IMR-90 (cell line): ENCODE data around the gene TRAPPC5. TPM values are rescaled to one million over a fixed set of nuclear protein-coding genes. Genes with fewer than 3 reads are reported as not detected.

Source experiments
- ATAC-seq: fragments of 200-7000 bp; cut with Tn5 transposase; 2 replicates; pipeline ENCODE4 v1.9.1; 2020; ENCODE audit warnings: low read depth, mild to moderate bottlenecking, moderate library complexity
- BruUV-seq: library from RNA; stranded (reverse); fragments of 400-500 nt; replicated peaks from 2 replicates; lab custom pipeline; 2021; lab: Mats Ljungman, UMichigan
- CTCF ChIA-PET: fragments of 300-600 bp; formaldehyde crosslinking; extraction: SDS; loops from one replicate; lab custom pipeline; 2021; ENCODE audit warnings: antibody characterized with exemption; lab: Yijun Ruan, JAX
- POLR2A ChIA-PET: fragments of 300-600 bp; sonication (Branson Sonifier 250); formaldehyde crosslinking; loops from one replicate; lab custom pipeline; 2022; ENCODE audit warnings: antibody characterized with exemption; ENCODE audit not compliant: unreplicated experiment; lab: Charles Lee
- DNase-seq: peaks from one replicate; pipeline ENCODE4 v3.0.0; 2013
- H2AFZ ChIP-seq: replicated peaks from 2 replicates; pipeline ENCODE3; 2013; ENCODE audit warnings: low read length, mild to moderate bottlenecking; ENCODE audit not compliant: poor library complexity
- H2AK5ac ChIP-seq: 2 replicates; pipeline ENCODE4 v1.6.1; 2013; ENCODE audit warnings: low read depth, low read length, inconsistent platforms
- H2AK9ac ChIP-seq: replicated peaks from 2 replicates; pipeline ENCODE3; 2013; ENCODE audit warnings: mild to moderate bottlenecking, low read depth, low read length, moderate library complexity; ENCODE audit not compliant: poor library complexity
- H2BK120ac ChIP-seq: 2 replicates; pipeline ENCODE4 v1.6.1; 2013; ENCODE audit warnings: low read depth, low read length, inconsistent platforms
- H2BK15ac ChIP-seq: 3 replicates; pipeline ENCODE4 v1.6.1; 2013; ENCODE audit warnings: low read depth, low read length, inconsistent platforms
- H2BK20ac ChIP-seq: 2 replicates; pipeline ENCODE4 v1.6.1; 2013; ENCODE audit warnings: low read depth, mild to moderate bottlenecking, inconsistent platforms, low read length, moderate library complexity
- H2BK5ac ChIP-seq: 2 replicates; pipeline ENCODE4 v1.6.1; 2013; ENCODE audit warnings: mild to moderate bottlenecking, low read depth, low read length, inconsistent platforms; ENCODE audit not compliant: poor library complexity, severe bottlenecking
- H3K14ac ChIP-seq: replicated peaks from 2 replicates; pipeline ENCODE4 v1.6.1; 2013; ENCODE audit warnings: low read depth, low read length, inconsistent platforms
- H3K18ac ChIP-seq: 2 replicates; pipeline ENCODE4 v1.6.1; 2013; ENCODE audit warnings: low read depth, low read length, control low read depth
- H3K23ac ChIP-seq: 2 replicates; pipeline ENCODE4 v1.6.1; 2013; ENCODE audit warnings: low read depth, low read length, inconsistent platforms
- H3K27ac ChIP-seq: 2 replicates; pipeline ENCODE4 v1.5.1; 2013; ENCODE audit warnings: mild to moderate bottlenecking, control low read depth, low read length; ENCODE audit not compliant: insufficient read depth
- H3K27me3 ChIP-seq: 2 replicates; pipeline ENCODE4 v1.6.1; 2013; ENCODE audit warnings: low read length; ENCODE audit not compliant: control insufficient read depth, insufficient read depth
- H3K36me3 ChIP-seq: 2 replicates; pipeline ENCODE4 v1.6.1; 2013; ENCODE audit warnings: low read length, mixed read lengths; ENCODE audit not compliant: control insufficient read depth, insufficient read depth
- H3K4ac ChIP-seq: 2 replicates; pipeline ENCODE4 v1.6.1; 2013; ENCODE audit warnings: low read depth, low read length, inconsistent platforms
- H3K4me1 ChIP-seq: 2 replicates; pipeline ENCODE4 v1.6.1; 2013; ENCODE audit warnings: low read length, mixed read lengths; ENCODE audit not compliant: control insufficient read depth, insufficient read depth
- H3K4me2 ChIP-seq: 2 replicates; pipeline ENCODE4 v1.6.1; 2013; ENCODE audit warnings: low read depth, mild to moderate bottlenecking, control low read depth, low read length, moderate library complexity
- H3K4me3 ChIP-seq: 2 replicates; pipeline ENCODE4 v1.5.1; 2013; ENCODE audit warnings: low read depth, mild to moderate bottlenecking, control low read depth, low read length, moderate library complexity; ENCODE audit not compliant: insufficient read depth
- H3K56ac ChIP-seq: 2 replicates; pipeline ENCODE4 v1.6.1; 2013; ENCODE audit warnings: low read length, inconsistent platforms; ENCODE audit not compliant: insufficient read depth; ENCODE audit errors: extremely low read depth
- H3K79me1 ChIP-seq, 2 experiments: 2 replicates each; pipeline ENCODE4 v1.6.1; 2013; ENCODE audit warnings: low read length in 2 of 2, inconsistent platforms in 1 of 2, low read depth in 1 of 2
- H3K9ac ChIP-seq: 2 replicates; pipeline ENCODE4 v1.6.1; 2013; ENCODE audit warnings: low read depth, low read length, control low read depth
- H3K9me1 ChIP-seq: 2 replicates; pipeline ENCODE4 v1.6.1; 2013; ENCODE audit warnings: low read length, inconsistent platforms; ENCODE audit not compliant: insufficient read depth
- H3K9me3 ChIP-seq: 2 replicates; pipeline ENCODE4 v1.6.1; 2013; ENCODE audit warnings: low read length; ENCODE audit not compliant: control insufficient read depth, insufficient read depth
- H4K20me1 ChIP-seq: 2 replicates; pipeline ENCODE4 v1.6.1; 2013; ENCODE audit warnings: low read length, inconsistent platforms; ENCODE audit not compliant: insufficient read depth
- H4K5ac ChIP-seq: 2 replicates; pipeline ENCODE4 v1.6.1; 2013; ENCODE audit warnings: mild to moderate bottlenecking, low read depth, low read length, control low read depth
- H4K8ac ChIP-seq, 2 experiments: 2 replicates each; pipeline ENCODE4 v1.6.1; 2013; ENCODE audit warnings: low read depth in 2 of 2, low read length in 2 of 2, control low read depth in 1 of 2, inconsistent platforms in 1 of 2
- H4K91ac ChIP-seq: 2 replicates; pipeline ENCODE4 v1.6.1; 2013; ENCODE audit warnings: low read depth, low read length, inconsistent platforms; ENCODE audit not compliant: insufficient read depth
- BHLHE40 ChIP-seq: fragments of 150-350 bp; IDR thresholded peaks from 2 replicates; pipeline ENCODE4 v1.6.1; 2016; ENCODE audit warnings: mild to moderate bottlenecking, low read depth, low read length
- CEBPB ChIP-seq: IDR thresholded peaks from 2 replicates; pipeline ENCODE4 v1.6.1; 2012; ENCODE audit warnings: low read depth, low read length, improper control_type of control experiment
- CHD1 ChIP-seq: IDR thresholded peaks from 2 replicates; pipeline ENCODE4 v1.6.1; 2012; ENCODE audit warnings: low read depth, low read length, improper control_type of control experiment
- CTCF ChIP-seq: conservative IDR thresholded peaks from 2 replicates; pipeline ENCODE4 v1.5.1; 2012; ENCODE audit warnings: mild to moderate bottlenecking, low read depth, low read length, improper control_type of control experiment
- ELK1 ChIP-seq: fragments of 150-350 bp; IDR thresholded peaks from 2 replicates; pipeline ENCODE4 v1.6.1; 2016; ENCODE audit warnings: low read depth, mild to moderate bottlenecking, low read length, moderate library complexity, borderline replicate concordance
- FOS ChIP-seq: fragments of 150-350 bp; IDR thresholded peaks from 2 replicates; pipeline ENCODE4 v1.6.1; 2016; ENCODE audit warnings: low read depth, low read length
- MAFK ChIP-seq: IDR thresholded peaks from 2 replicates; pipeline ENCODE4 v1.6.1; 2012; ENCODE audit warnings: low read depth, low read length, improper control_type of control experiment
- MAZ ChIP-seq: IDR thresholded peaks from 2 replicates; pipeline ENCODE4 v1.6.1; 2012; ENCODE audit warnings: low read depth, mild to moderate bottlenecking, low read length, improper control_type of control experiment, moderate library complexity, borderline replicate concordance
- MXI1 ChIP-seq: IDR thresholded peaks from 2 replicates; pipeline ENCODE4 v1.6.1; 2012; ENCODE audit warnings: low read depth, mild to moderate bottlenecking, low read length, moderate library complexity, borderline replicate concordance
- NFE2L2 ChIP-seq: fragments of 150-350 bp; IDR thresholded peaks from 2 replicates; pipeline ENCODE4 v1.6.1; 2016; ENCODE audit warnings: low read depth, mild to moderate bottlenecking, low read length
- POLR2A ChIP-seq: IDR thresholded peaks from 2 replicates; pipeline ENCODE4 v1.6.1; 2012; ENCODE audit warnings: mild to moderate bottlenecking, low read depth, low read length
- RAD21 ChIP-seq: IDR thresholded peaks from 2 replicates; pipeline ENCODE4 v1.6.1; 2012; ENCODE audit warnings: low read length, improper control_type of control experiment
- RCOR1 ChIP-seq: IDR thresholded peaks from 2 replicates; pipeline ENCODE4 v1.6.1; 2012; ENCODE audit warnings: mild to moderate bottlenecking, low read length, improper control_type of control experiment; ENCODE audit not compliant: insufficient replicate concordance
- RFX5 ChIP-seq: IDR thresholded peaks from 2 replicates; pipeline ENCODE4 v1.8.0; 2012; ENCODE audit warnings: low read depth, mild to moderate bottlenecking, low read length, moderate library complexity
- SMC3 ChIP-seq: fragments of 150-350 bp; IDR thresholded peaks from 2 replicates; pipeline ENCODE4 v1.6.1; 2016; ENCODE audit warnings: low read depth, mild to moderate bottlenecking, antibody characterized with exemption, low read length, moderate library complexity
- USF2 ChIP-seq: fragments of 150-350 bp; IDR thresholded peaks from 2 replicates; pipeline ENCODE4 v1.6.1; 2017; ENCODE audit warnings: mild to moderate bottlenecking, antibody characterized with exemption, low read length, low read depth
- WGBS, 2 experiments: methylation state at CpG; one replicate each; pipeline versions ENCODE4 v1.1.5 to v1.1.7; 2013; ENCODE audit warnings: missing lambda C conversion rate in 2 of 2; ENCODE audit not compliant: insufficient read length in 1 of 2; ENCODE audit errors: extremely low coverage in 2 of 2; 5-methylcytosine and 5-hydroxymethylcytosine counted together
- dilution Hi-C: fragments of 300-500 bp; cut with HindIII; formaldehyde crosslinking; loops from one replicate; pipeline ENCODE4 v1.14.3; 2018; ENCODE audit warnings: low sequenced_read_pairs; ENCODE audit not compliant: unreplicated experiment
- in situ Hi-C: fragments of 300-500 bp; cut with MboI; formaldehyde crosslinking; loops from 3 replicates; pipeline ENCODE4 v1.14.3; 2019; ENCODE audit warnings: low sequenced_read_pairs, inconsistent platforms, mixed read lengths
- intact Hi-C: fragments of 100-400 bp; cut with micrococcal nuclease; formaldehyde crosslinking; loops from 2 replicates; pipeline ENCODE4 v1.10.0; 2022
- polyA plus RNA-seq, 3 experiments: library from polyadenylated mRNA; depleted of rRNA; stranded (reverse); fragments of >200 nt; gene quantifications; 2 replicates each; pipeline ENCODE4 v1.2.3, GENCODE V29; 2012; ENCODE audit warnings: low replicate concordance in 1 of 3
- total RNA-seq: library from RNA; depleted of rRNA; stranded (reverse); fragments of >200 nt; gene quantifications from 2 replicates; pipeline ENCODE4 v1.2.3, GENCODE V29; 2012

Gene TRAPPC5
- total and polyA plus RNA-seq, 2 of the 4 experiments (the other 2 are of a cell fraction): 54.7 to 109 TPM

- H2AK5ac ChIP-seq: no peak overlapping the region
- no peak overlapping the region for H3K27ac ChIP-seq
- no peak overlapping the region for H2BK15ac ChIP-seq
- CTCF ChIA-PET: no interaction called here
- no peak overlapping the region for H2BK120ac ChIP-seq
- in situ Hi-C loops (no loop called here), intact Hi-C loops (no loop called here), dilution Hi-C loops (no loop called here)
- TF ChIP-seq MAFK (no peak), CTCF (no peak), MXI1 (no peak), RFX5 (no peak), CEBPB (no peak), BHLHE40 (no peak), MAZ (no peak), RCOR1 (no peak), FOS (no peak), RAD21 (no peak), ELK1 (no peak), POLR2A (no peak), SMC3 (no peak), USF2 (no peak), CHD1 (no peak), NFE2L2 (no peak)
- H3K9ac ChIP-seq: no peak overlapping the region
- no peak overlapping the region for H3K14ac ChIP-seq
- no TSS peak for BruUV-seq
- H3K23ac ChIP-seq: no peak overlapping the region
- 45% methylated on average over 4 of the region's 12 CpGs; no CpG with 5 or more reads in 1 of the 2 experiments for WGBS, 2 experiments
- H3K4me2 ChIP-seq: no peak overlapping the region
- H3K27me3 ChIP-seq: peaks cover 11% of the 10 kb centered on the region
- peak overlapping the region; percentile 63 for H2AFZ ChIP-seq
- no peak overlapping the region for H2AK9ac ChIP-seq
- H4K91ac ChIP-seq: no peak overlapping the region
- H3K79me1 ChIP-seq: peaks cover 0 to 20% of the 10 kb centered on the region in 2 experiments; a peak in 3 of 4 replicates
- H2BK20ac ChIP-seq: no peak overlapping the region
- H3K56ac ChIP-seq: no peak overlapping the region
- H3K36me3 ChIP-seq: peaks cover 6% of the 10 kb centered on the region; the same call in 1 of the 2 replicates
- H3K4me3 ChIP-seq: no peak overlapping the region
- ATAC-seq (no peak), DNase-seq (no peak)
- POLR2A ChIA-PET: no interaction called here
- H2BK5ac ChIP-seq: no peak overlapping the region
- no peak overlapping the region for H4K5ac ChIP-seq
- no peak overlapping the region for H4K8ac ChIP-seq
- H4K20me1 ChIP-seq: peaks cover 4% of the 10 kb centered on the region
- H3K18ac ChIP-seq: no peak overlapping the region
- peaks cover 3% of the 10 kb centered on the region for H3K9me1 ChIP-seq
- H3K9me3 ChIP-seq: peaks cover 4% of the 10 kb centered on the region; the same call in 1 of the 2 replicates
- peaks cover 4% of the 10 kb centered on the region; the same call in 1 of the 2 replicates for H3K4me1 ChIP-seq
- H3K4ac ChIP-seq: no peak overlapping the region
Observed at GRCh38 chr19:7677669-7678311, 2.8 kb upstream of the TRAPPC5 start.
